Measurements from ENCODE around the gene AXL. TPM values are rescaled to one million over a fixed set of nuclear protein-coding genes. Genes with fewer than 3 reads are reported as not detected.
A peak's percentile ranks its signal among the peaks of the same experiment; 100 is the strongest.

Gene AXL
- total RNA-seq, 4 donors from 2014 or later = 7.2 to 46.2 (median 24.2) TPM

DNA sequence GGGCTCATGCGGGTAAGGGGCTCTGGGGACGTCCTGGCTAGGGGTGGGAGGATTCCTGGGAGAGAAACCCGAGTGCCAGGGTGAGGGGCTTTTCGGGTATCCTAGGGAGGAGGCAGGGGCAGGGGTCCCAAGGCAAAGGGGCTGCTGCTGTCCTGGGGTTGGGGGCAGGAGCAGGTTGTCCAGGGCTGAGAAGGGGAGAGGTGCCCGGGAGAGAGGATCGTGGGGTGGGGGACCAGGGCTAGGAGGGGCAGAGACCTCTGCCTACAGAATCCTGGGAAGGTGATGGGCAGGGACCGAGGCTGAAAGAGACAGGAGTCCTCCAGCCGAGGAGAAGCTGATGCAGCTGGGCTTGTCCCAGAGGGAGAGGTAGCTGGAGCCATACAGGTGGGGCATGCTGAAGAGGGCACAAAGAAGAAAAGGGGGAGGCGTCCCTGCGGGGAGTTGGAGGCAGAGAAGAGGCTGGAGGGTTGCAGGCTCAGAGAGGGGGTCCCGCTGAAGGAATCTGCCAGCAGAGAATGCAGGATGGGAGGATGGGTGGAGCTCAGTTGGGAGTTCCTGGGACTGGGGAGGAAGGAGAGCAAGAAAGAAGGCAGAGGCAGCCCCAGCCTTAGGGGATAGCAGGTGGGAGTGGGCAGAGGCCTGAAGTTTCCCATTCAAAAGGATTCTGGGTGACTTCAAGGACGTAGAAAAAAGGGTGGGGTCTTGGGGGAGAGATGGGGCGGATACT lies 25.4 kb upstream of the AXL start:
- H3K4me3 ChIP-seq = peak overlapping the region in 3 of 4 donors; percentile 16 to 70 (median 52)
- H3K36me3 ChIP-seq = peaks cover 0 to 4% (median 0%) of the 10 kb centered on the region in 3 donors
- H3K4me1 ChIP-seq = peaks cover 0 to 18% (median 0%) of the 10 kb centered on the region in 4 donors
- no peaks in the 10 kb centered on the region for H3K9me3 ChIP-seq
- no peaks in the 10 kb centered on the region for H3K27me3 ChIP-seq
- H3K27ac ChIP-seq = peak overlapping the region in 3 of 4 donors; percentile 60 to 72 (median 67)
- TF ChIP-seq, protein P1, sequence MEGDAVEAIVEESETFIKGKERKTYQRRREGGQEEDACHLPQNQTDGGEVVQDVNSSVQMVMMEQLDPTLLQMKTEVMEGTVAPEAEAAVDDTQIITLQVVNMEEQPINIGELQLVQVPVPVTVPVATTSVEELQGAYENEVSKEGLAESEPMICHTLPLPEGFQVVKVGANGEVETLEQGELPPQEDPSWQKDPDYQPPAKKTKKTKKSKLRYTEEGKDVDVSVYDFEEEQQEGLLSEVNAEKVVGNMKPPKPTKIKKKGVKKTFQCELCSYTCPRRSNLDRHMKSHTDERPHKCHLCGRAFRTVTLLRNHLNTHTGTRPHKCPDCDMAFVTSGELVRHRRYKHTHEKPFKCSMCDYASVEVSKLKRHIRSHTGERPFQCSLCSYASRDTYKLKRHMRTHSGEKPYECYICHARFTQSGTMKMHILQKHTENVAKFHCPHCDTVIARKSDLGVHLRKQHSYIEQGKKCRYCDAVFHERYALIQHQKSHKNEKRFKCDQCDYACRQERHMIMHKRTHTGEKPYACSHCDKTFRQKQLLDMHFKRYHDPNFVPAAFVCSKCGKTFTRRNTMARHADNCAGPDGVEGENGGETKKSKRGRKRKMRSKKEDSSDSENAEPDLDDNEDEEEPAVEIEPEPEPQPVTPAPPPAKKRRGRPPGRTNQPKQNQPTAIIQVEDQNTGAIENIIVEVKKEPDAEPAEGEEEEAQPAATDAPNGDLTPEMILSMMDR (IDR thresholded peaks at IDR 0.05) = no peak
- no peak for TF ChIP-seq POLR2A (IDR thresholded peaks at IDR 0.05)
- no peak for DNase-seq

DNA sequence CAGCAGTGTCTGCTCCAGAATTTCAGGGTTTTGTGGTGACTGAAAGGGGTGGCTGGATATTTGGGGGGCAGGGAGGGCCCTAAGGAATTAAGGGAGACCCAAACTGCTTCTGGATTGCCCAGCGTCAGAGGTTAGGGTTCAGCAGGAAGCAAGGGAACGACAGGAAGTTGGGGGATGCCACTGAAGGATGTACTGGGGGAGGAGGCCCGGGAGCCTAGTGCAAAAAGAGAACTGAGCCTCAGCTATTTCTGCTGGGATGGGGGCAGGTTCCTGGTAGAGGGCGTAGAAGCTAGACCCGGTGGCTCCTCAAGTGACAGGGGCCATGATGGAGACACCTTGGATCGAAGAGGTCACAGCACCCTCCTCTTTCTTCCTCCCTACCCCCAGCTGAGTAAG lies 24.9 kb upstream of the AXL start:
- Histone ChIP-seq H3K9me3 (no peaks in the 10 kb centered on the region), H3K27ac (peak overlapping the region in 1 of 4 donors; percentile 72), H3K36me3 (peaks cover 0 to 7% (median 0%) of the 10 kb centered on the region in 3 donors), H3K27me3 (no peaks in the 10 kb centered on the region), H3K4me3 (peak overlapping the region in 2 of 4 donors; percentile 52 to 70), H3K4me1 (peaks cover 0 to 18% (median 0%) of the 10 kb centered on the region in 4 donors)
- DNase-seq = no peak
- TF ChIP-seq, protein P1 (IDR thresholded peaks at IDR 0.05) = no peak
- TF ChIP-seq POLR2A (IDR thresholded peaks at IDR 0.05) = no peak

- DNase-seq = no peak
- Histone ChIP-seq H3K4me3 (peak overlapping the region in 1 of 4 donors; percentile 70), H3K36me3 (peaks cover 0 to 7% (median 0%) of the 10 kb centered on the region in 3 donors), H3K9me3 (no peaks in the 10 kb centered on the region), H3K4me1 (peaks cover 0 to 18% (median 0%) of the 10 kb centered on the region in 4 donors), H3K27ac (no peak overlapping the region), H3K27me3 (no peaks in the 10 kb centered on the region)
- TF ChIP-seq, protein P1 (IDR thresholded peaks at IDR 0.05) = no peak
- TF ChIP-seq POLR2A (IDR thresholded peaks at IDR 0.05) = no peak
Measured at GRCh38 chr19:41195675-41196497, 23.1 kb upstream of the AXL start.

GRCh38 chr19:41198559-41198958 lies 20.5 kb upstream of the AXL start:
- DNase-seq = no peak
- Histone ChIP-seq H3K36me3 (peaks cover 0 to 22% (median 0%) of the 10 kb centered on the region in 3 donors), H3K27ac (no peak overlapping the region), H3K27me3 (no peaks in the 10 kb centered on the region), H3K4me1 (peaks cover 0 to 5% (median 0%) of the 10 kb centered on the region in 4 donors), H3K4me3 (no peak overlapping the region), H3K9me3 (no peaks in the 10 kb centered on the region)
- no peak for TF ChIP-seq POLR2A (IDR thresholded peaks at IDR 0.05)
- TF ChIP-seq, protein P1 (IDR thresholded peaks at IDR 0.05) = no peak

- no peak for DNase-seq
- H3K36me3 ChIP-seq = peaks cover 0 to 38% (median 0%) of the 10 kb centered on the region in 3 donors
- no peaks in the 10 kb centered on the region for H3K27me3 ChIP-seq
- no peaks in the 10 kb centered on the region for H3K4me1 ChIP-seq
- TF ChIP-seq, protein P1 (IDR thresholded peaks at IDR 0.05) = no peak
- no peak for TF ChIP-seq POLR2A (IDR thresholded peaks at IDR 0.05)
- H3K9me3 ChIP-seq = no peaks in the 10 kb centered on the region
- no peak overlapping the region for H3K27ac ChIP-seq
- H3K4me3 ChIP-seq = no peak overlapping the region
Measured at GRCh38 chr19:41203371-41203770, 15.7 kb upstream of the AXL start.

Measured in Peyer's patch (tissue), 4 donors.